SK-N-MC (cell line): ENCODE results near the gene SLC35A2.

ENCODE experiments used
- EZH2 ChIP-seq: fragments of 200-600 bp; sonication (generic); IDR thresholded peaks from one replicate; pipeline ENCODE4 v1.6.1; 2017; ENCODE audit warnings: antibody characterized with exemption
- FOXP2 ChIP-seq: optimal IDR thresholded peaks from 2 replicates; pipeline ENCODE3; 2011; ENCODE audit warnings: mild to moderate bottlenecking, moderate library complexity; ENCODE audit not compliant: insufficient read depth; ENCODE audit errors: extremely low read length, control extremely low read depth
- POLR2AphosphoS5 ChIP-seq: IDR thresholded peaks from 2 replicates; pipeline ENCODE4 v1.6.1; 2012; ENCODE audit warnings: mild to moderate bottlenecking, low read depth, low read length, borderline replicate concordance

GRCh38 chrX:48927123-48927522 lies 15.7 kb upstream of the SLC35A2 start:
- TF ChIP-seq EZH2 (no peak), POLR2AphosphoS5 (no peak), FOXP2 (no peak)
